Measurements from ENCODE around the gene ITIH3. TPM values are rescaled to one million over a fixed set of nuclear protein-coding genes. Genes with fewer than 3 reads are reported as not detected.
A peak's percentile ranks its signal among the peaks of the same experiment; 100 is the strongest.

ITIH3 gene
- total RNA-seq, 2 donors from 2014 or later: not detected

DNA sequence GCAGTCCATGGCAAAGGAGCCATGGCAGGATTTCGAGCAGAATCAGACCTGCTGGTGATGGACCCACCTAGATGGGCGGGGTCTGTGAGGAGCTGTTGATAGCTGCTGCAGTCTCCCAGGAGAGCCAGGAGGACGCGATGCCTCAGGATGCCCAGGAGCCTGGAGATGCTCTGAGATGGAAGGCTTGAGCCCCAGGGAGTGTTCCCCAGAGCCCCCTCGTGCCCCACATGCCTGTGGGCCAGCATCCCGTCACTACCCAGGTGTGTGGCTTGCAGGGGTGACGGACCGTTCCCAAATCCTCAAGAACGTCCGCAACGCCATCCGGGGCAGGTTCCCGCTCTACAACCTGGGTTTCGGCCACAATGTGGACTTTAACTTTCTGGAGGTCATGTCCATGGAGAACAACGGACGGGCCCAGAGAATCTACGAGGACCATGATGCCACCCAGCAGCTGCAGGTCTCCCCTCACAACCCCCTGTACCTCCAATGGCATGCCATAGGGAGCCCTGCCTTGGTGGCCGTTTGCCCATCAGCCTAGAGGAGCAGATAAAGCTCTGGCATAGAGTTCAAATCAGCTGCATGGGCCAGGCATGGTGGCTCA lies 10.5 kb upstream of the ITIH3 start:
- Histone ChIP-seq H3K4me1 (ENCODE audit: control insufficient read depth, insufficient read depth, low read length) (no peaks in the 10 kb centered on the region), H3K27ac (ENCODE audit: low read depth, low read length) (no peak overlapping the region), H3K4me3 (ENCODE audit: low read length) (no peak overlapping the region), H3K9ac (ENCODE audit: extremely low read depth, low read length, poor library complexity, severe bottlenecking) (no peak overlapping the region), H3K36me3 (ENCODE audit: control insufficient read depth, insufficient read depth, low read length) (no peaks in the 10 kb centered on the region), H3K9me3 (ENCODE audit: control insufficient read depth, low read length) (no peaks in the 10 kb centered on the region), H3K27me3 (ENCODE audit: control insufficient read depth, insufficient read depth, low read length, poor library complexity, severe bottlenecking) (peaks cover 7% of the 10 kb centered on the region)
- peak overlapping the region; percentile 11 for H3K27ac Mint-ChIP-seq
- H3K4me1 Mint-ChIP-seq: no peaks in the 10 kb centered on the region
- no peak overlapping the region for H3K4me3 Mint-ChIP-seq
- H3K36me3 Mint-ChIP-seq (ENCODE audit: low read depth): no peaks in the 10 kb centered on the region
- TF ChIP-seq, protein P1, sequence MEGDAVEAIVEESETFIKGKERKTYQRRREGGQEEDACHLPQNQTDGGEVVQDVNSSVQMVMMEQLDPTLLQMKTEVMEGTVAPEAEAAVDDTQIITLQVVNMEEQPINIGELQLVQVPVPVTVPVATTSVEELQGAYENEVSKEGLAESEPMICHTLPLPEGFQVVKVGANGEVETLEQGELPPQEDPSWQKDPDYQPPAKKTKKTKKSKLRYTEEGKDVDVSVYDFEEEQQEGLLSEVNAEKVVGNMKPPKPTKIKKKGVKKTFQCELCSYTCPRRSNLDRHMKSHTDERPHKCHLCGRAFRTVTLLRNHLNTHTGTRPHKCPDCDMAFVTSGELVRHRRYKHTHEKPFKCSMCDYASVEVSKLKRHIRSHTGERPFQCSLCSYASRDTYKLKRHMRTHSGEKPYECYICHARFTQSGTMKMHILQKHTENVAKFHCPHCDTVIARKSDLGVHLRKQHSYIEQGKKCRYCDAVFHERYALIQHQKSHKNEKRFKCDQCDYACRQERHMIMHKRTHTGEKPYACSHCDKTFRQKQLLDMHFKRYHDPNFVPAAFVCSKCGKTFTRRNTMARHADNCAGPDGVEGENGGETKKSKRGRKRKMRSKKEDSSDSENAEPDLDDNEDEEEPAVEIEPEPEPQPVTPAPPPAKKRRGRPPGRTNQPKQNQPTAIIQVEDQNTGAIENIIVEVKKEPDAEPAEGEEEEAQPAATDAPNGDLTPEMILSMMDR (conservative IDR thresholded peaks at IDR 0.05): no peak
- no peaks in the 10 kb centered on the region for H3K9me3 Mint-ChIP-seq
- WGBS, 2 experiments (ENCODE audit: insufficient coverage in 1 of 2, insufficient read length in 1 of 2): 91 to 92% methylated on average over 15 to 18 of the region's 18 CpGs
- DNase-seq: peak; percentile 35
- peaks cover 5% of the 10 kb centered on the region for H3K27me3 Mint-ChIP-seq (ENCODE audit: insufficient read depth)

- H3K27me3 Mint-ChIP-seq (ENCODE audit: insufficient read depth): peaks cover 5% of the 10 kb centered on the region
- H3K9ac ChIP-seq (ENCODE audit: extremely low read depth, low read length, poor library complexity, severe bottlenecking): no peak overlapping the region
- peak; percentile 26 for DNase-seq
- no peak overlapping the region for H3K4me3 Mint-ChIP-seq
- no peaks in the 10 kb centered on the region for H3K4me1 ChIP-seq (ENCODE audit: control insufficient read depth, insufficient read depth, low read length)
- no peak overlapping the region for H3K27ac Mint-ChIP-seq
- H3K4me1 Mint-ChIP-seq: no peaks in the 10 kb centered on the region
- H3K9me3 Mint-ChIP-seq: no peaks in the 10 kb centered on the region
- H3K36me3 Mint-ChIP-seq (ENCODE audit: low read depth): no peaks in the 10 kb centered on the region
- H3K27me3 ChIP-seq (ENCODE audit: control insufficient read depth, insufficient read depth, low read length, poor library complexity, severe bottlenecking): peaks cover 7% of the 10 kb centered on the region
- no peaks in the 10 kb centered on the region for H3K9me3 ChIP-seq (ENCODE audit: control insufficient read depth, low read length)
- no peak overlapping the region for H3K4me3 ChIP-seq (ENCODE audit: low read length)
- H3K36me3 ChIP-seq (ENCODE audit: control insufficient read depth, insufficient read depth, low read length): no peaks in the 10 kb centered on the region
- H3K27ac ChIP-seq (ENCODE audit: low read depth, low read length): no peak overlapping the region
- TF ChIP-seq, protein P1 (conservative IDR thresholded peaks at IDR 0.05): no peak
- 91% methylated on average over 5 of the region's 5 CpGs; no CpG with 5 or more reads in 1 of the 2 experiments for WGBS, 2 experiments (ENCODE audit: insufficient coverage in 1 of 2, insufficient read length in 1 of 2)
Measured at GRCh38 chr3:52784931-52785590, 9.5 kb upstream of the ITIH3 start.

- DNase-seq: no peak
- Mint-ChIP-seq H3K27ac (no peak overlapping the region), H3K27me3 (ENCODE audit: insufficient read depth) (peaks cover 5% of the 10 kb centered on the region)
Measured at GRCh38 chr3:52786330-52787215, 8.0 kb upstream of the ITIH3 start.

More at GRCh38 chr3:52786330-52787215, 8.0 kb upstream of the ITIH3 start:
- Mint-ChIP-seq H3K4me1 (no peaks in the 10 kb centered on the region), H3K4me3 (no peak overlapping the region), H3K9me3 (no peaks in the 10 kb centered on the region), H3K36me3 (ENCODE audit: low read depth) (no peaks in the 10 kb centered on the region)
- Histone ChIP-seq H3K9ac (ENCODE audit: extremely low read depth, low read length, poor library complexity, severe bottlenecking) (no peak overlapping the region), H3K9me3 (ENCODE audit: control insufficient read depth, low read length) (no peaks in the 10 kb centered on the region), H3K27me3 (ENCODE audit: control insufficient read depth, insufficient read depth, low read length, poor library complexity, severe bottlenecking) (peaks cover 7% of the 10 kb centered on the region), H3K27ac (ENCODE audit: low read depth, low read length) (no peak overlapping the region), H3K36me3 (ENCODE audit: control insufficient read depth, insufficient read depth, low read length) (no peaks in the 10 kb centered on the region), H3K4me1 (ENCODE audit: control insufficient read depth, insufficient read depth, low read length) (no peaks in the 10 kb centered on the region), H3K4me3 (ENCODE audit: low read length) (no peak overlapping the region)
- 86 to 98% methylated on average over 16 to 19 of the region's 19 CpGs for WGBS, 2 experiments (ENCODE audit: insufficient coverage in 1 of 2, insufficient read length in 1 of 2)
- TF ChIP-seq, protein P1 (conservative IDR thresholded peaks at IDR 0.05): no peak

Measured in endodermal cell (in vitro differentiated cells).